Measurements from ENCODE around the gene B4GALT1. TPM values are rescaled to one million over a fixed set of nuclear protein-coding genes. Genes with fewer than 3 reads are reported as not detected.

Gene B4GALT1
- polyA plus RNA-seq, 1 donor (not counting 4 experiments of a cell fraction or from before 2014, with no cell fraction given), result 55.1 TPM

DNA sequence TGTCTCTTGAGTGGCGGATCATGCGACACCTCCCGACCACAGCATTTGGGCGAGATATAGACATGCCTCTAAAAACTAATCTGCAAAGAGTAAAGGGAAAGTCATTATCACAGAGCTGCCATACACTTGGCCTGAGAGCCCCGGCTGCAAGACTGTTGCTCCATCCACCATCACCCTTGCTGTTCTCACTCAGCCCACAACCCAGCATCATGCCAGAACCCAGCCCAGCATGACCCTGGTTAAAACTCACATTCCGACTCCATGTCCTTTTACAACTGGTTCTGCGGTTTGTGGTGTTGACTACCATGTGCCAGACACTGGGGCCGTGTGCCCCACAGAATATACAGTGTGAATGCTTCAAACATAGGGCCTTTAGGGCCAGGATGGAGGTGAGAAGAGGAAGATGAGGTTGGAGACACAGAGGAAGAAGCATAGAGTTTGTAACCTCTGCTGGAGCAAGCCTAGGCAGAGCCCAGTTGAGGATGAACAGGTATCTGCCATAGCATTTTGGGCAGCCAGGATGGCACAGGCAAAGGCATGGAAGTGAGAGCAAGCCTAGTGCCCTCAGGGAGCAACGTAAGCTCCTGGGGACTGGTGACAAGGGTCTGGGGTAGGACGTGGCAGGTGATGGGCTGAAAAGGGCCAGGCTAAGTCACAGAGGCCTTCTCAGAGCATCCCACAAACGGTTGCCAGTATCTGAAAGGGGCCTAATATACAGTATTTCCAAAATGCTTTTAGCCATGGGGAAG is 53.2 kb downstream of the B4GALT1 start:
- no peak for DNase-seq (ENCODE audit: low read depth, low spot score)
- Histone ChIP-seq H3K4me3 (ENCODE audit: control insufficient read depth in 2 of 3, extremely low read depth in 1 of 3, insufficient read depth in 2 of 3, low read depth in 1 of 3, low read length in 3 of 3) (no peak overlapping the region), H4K20me1 (ENCODE audit: control insufficient read depth, extremely low read depth, insufficient read depth, low read length) (no peaks in the 10 kb centered on the region), H2AFZ (ENCODE audit: control insufficient read depth, low read length) (no peak overlapping the region), H3K36me3 (ENCODE audit: control insufficient read depth in 2 of 2, extremely low read depth in 1 of 2, insufficient read depth in 2 of 2, low read length in 2 of 2) (peaks cover 18 to 20% of the 10 kb centered on the region in 2 experiments), H3K27ac (ENCODE audit: control insufficient read depth, insufficient read depth, low read length) (no peak overlapping the region), H3K79me2 (ENCODE audit: control insufficient read depth, insufficient read depth, low read length) (no peaks in the 10 kb centered on the region), H3K9me1 (ENCODE audit: control insufficient read depth, extremely low read depth, insufficient read depth, low read length) (no peaks in the 10 kb centered on the region), H3K27me3 (ENCODE audit: control insufficient read depth, extremely low read depth, insufficient read depth, low read length) (no peaks in the 10 kb centered on the region), H3K9ac (ENCODE audit: control insufficient read depth, extremely low read depth, insufficient read depth, low read length) (no peak overlapping the region), H3K9me3 (ENCODE audit: control insufficient read depth, low read depth, low read length) (no peaks in the 10 kb centered on the region), H3K4me2 (ENCODE audit: control insufficient read depth, extremely low read depth, insufficient read depth, low read depth, low read length) (no peak overlapping the region), H3K4me1 (ENCODE audit: control insufficient read depth, extremely low read depth, insufficient read depth, low read length) (peaks cover 16% of the 10 kb centered on the region)
- no peak for FAIRE-seq
- dilution Hi-C loops (cut with MboI; ENCODE audit: extremely low pct_ligation_motif_present, low sequenced_read_pairs), result no loop called here
- TF ChIP-seq CTCF (optimal IDR thresholded peaks at IDR 0.05 in 1 of 3, IDR thresholded peaks at IDR 0.05 in 1 of 3, conservative IDR thresholded peaks at IDR 0.05 in 1 of 3; ENCODE audit: extremely low read depth in 1 of 3, insufficient read depth in 2 of 3, low read length in 3 of 3), result no peak
- TF ChIP-seq EZH2 (IDR thresholded peaks at IDR 0.05; ENCODE audit: low read length), result no peak

DNA sequence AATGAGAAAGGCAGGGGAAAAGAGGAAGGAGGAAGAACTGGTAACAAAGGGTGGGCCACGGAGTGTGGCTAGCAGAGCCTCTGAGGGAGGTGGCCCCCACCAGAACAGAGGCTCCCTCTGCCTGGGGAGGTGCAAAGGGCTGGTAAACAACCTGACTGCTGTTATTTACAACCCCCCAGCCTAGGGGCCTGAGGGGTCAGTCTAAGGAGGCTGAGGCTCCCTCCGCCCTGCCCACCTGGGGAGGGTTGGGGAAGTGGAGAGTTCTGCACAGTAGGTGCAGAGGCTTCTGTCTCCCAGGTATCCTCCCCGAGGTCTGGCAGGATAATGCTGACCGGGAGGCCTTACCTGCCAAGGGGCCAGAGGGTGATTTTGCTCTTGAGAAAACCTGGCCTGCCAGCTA is 55.0 kb downstream of the B4GALT1 start:
- no peak for TF ChIP-seq EZH2 (IDR thresholded peaks at IDR 0.05; ENCODE audit: low read length)
- no peak for TF ChIP-seq CTCF (optimal IDR thresholded peaks at IDR 0.05 in 1 of 3, IDR thresholded peaks at IDR 0.05 in 1 of 3, conservative IDR thresholded peaks at IDR 0.05 in 1 of 3; ENCODE audit: extremely low read depth in 1 of 3, insufficient read depth in 2 of 3, low read length in 3 of 3)
- Histone ChIP-seq H4K20me1 (ENCODE audit: control insufficient read depth, extremely low read depth, insufficient read depth, low read length) (no peaks in the 10 kb centered on the region), H3K79me2 (ENCODE audit: control insufficient read depth, insufficient read depth, low read length) (no peaks in the 10 kb centered on the region), H3K27me3 (ENCODE audit: control insufficient read depth, extremely low read depth, insufficient read depth, low read length) (no peaks in the 10 kb centered on the region), H2AFZ (ENCODE audit: control insufficient read depth, low read length) (no peak overlapping the region), H3K36me3 (ENCODE audit: control insufficient read depth in 2 of 2, extremely low read depth in 1 of 2, insufficient read depth in 2 of 2, low read length in 2 of 2) (peaks cover 18 to 20% of the 10 kb centered on the region in 2 experiments), H3K27ac (ENCODE audit: control insufficient read depth, insufficient read depth, low read length) (no peak overlapping the region), H3K4me3 (ENCODE audit: control insufficient read depth in 2 of 3, extremely low read depth in 1 of 3, insufficient read depth in 2 of 3, low read depth in 1 of 3, low read length in 3 of 3) (no peak overlapping the region), H3K4me2 (ENCODE audit: control insufficient read depth, extremely low read depth, insufficient read depth, low read depth, low read length) (no peak overlapping the region), H3K4me1 (ENCODE audit: control insufficient read depth, extremely low read depth, insufficient read depth, low read length) (peaks cover 15% of the 10 kb centered on the region), H3K9me1 (ENCODE audit: control insufficient read depth, extremely low read depth, insufficient read depth, low read length) (no peaks in the 10 kb centered on the region), H3K9ac (ENCODE audit: control insufficient read depth, extremely low read depth, insufficient read depth, low read length) (no peak overlapping the region), H3K9me3 (ENCODE audit: control insufficient read depth, low read depth, low read length) (no peaks in the 10 kb centered on the region)
- FAIRE-seq (no peak), DNase-seq (ENCODE audit: low read depth, low spot score) (no peak)
- dilution Hi-C loops (cut with MboI; ENCODE audit: extremely low pct_ligation_motif_present, low sequenced_read_pairs), result no loop called here

Data from keratinocyte (primary cell).